NCI-H446 treated with DMSO at 0.1 percent for 48 hours (cell line): ENCODE measurements around the gene CRABP1.
"Not testable (repeated sequence)": the region's sequence is repeated elsewhere in the genome, so short reads cannot be mapped to it uniquely, and the experiment has no call there.

Source experiments
- DNase-seq: peaks from one replicate; lab custom pipeline; 2025; lab: John Stamatoyannopoulos, UW

Gene CRABP1

DNA sequence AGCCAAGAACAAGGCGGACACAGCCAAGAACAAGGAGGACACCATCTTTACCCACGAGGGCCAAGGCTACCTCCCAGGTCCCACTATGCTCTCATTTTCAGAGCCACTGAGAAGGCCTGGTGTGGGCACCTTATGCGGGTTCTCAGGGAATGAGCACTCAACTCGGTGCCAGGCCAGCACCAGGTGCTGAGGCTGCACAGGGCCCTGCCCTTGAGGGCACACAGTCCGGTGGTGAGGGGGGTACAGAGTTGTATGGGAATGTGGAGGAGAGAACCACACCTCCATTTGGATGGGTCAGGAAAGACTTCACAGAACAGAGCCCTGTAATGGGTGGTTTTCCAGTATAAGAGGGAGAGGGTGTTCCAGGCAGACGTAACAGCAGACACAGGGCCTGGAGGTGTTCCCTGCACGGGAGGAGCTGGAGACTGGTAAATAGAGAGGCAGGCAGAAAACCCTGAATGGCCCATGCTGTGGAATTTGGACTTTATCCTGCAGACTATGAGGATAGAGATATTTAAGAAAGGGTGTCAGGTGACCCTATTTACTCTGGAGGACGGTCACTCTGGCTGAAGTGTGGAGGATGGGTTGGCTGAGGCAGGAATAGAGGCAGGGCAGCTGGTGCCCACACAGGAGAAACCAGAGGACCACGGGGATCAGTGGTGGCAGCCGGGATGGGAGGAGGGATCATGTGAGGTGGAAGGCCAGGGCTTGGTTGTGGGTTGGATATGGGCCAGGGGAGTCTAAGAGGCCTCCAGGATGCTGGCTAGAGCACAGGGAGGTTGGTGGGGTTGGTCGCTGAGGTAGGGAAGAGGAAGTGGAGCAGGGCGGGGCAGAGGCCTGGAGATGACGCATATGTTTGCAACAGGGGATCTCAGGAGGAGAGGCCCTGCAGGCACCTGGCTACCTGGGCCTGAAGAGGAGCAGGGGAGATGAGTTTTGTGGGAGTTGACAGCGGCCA lies 34.6 kb downstream of the CRABP1 start:
- no peak for DNase-seq

DNA sequence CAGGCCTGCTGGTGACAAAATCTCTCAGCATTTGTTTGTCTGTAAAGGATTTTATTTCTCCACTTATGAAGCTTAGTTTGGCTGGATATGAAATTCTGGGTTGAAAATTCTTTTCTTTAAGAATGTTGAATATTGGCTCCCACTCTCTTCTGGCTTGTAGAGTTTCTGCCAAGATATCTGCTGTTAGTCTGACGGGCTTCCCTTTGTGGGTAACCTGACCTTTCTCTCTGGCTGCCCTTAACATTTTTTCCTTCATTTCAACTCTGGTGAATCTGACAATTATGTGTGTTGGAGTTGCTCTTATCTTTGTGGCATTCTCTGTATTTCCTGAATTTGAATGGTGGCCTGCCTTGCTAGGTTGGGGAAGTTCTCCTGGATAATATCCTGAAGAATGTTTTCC lies 40.0 kb downstream of the CRABP1 start:
- DNase-seq: not testable (repeated sequence)

DNA sequence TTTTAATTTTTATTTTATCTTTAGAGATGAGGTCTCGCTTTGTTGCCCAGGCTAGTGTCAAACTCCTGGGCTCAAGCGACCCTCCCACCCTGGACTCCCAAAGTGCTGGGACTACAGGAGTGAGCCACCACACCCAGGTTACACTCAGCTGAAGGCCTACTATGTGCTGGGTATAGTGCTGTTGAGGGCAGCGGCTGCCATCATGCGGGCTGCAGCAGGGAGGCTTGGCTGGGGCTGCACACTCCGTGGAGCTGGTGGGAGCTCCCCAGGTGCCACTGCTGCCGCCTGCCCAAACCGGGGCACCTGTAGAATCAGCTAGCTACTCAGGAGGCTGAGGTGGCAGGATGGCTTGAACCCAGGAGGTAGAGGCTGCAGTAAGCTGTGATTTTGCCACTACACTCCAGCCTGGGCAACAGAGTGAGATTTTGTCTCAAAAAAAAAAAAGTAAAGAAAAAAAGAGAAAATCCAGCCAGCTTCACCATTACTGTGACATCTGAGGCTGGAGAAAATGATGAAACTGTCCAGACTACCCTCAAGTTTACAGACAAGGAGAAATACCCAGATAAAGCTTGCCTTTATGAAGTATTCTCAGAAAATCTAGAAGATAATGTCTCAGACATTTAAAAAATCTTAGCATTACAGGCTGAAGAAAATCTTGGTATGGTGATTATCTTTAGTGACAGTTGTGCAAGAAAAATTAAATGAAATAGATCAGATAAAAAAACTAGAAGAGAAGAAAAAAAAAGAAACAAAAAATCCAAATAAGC lies 42.1 kb downstream of the CRABP1 start:
- no peak for DNase-seq

DNA sequence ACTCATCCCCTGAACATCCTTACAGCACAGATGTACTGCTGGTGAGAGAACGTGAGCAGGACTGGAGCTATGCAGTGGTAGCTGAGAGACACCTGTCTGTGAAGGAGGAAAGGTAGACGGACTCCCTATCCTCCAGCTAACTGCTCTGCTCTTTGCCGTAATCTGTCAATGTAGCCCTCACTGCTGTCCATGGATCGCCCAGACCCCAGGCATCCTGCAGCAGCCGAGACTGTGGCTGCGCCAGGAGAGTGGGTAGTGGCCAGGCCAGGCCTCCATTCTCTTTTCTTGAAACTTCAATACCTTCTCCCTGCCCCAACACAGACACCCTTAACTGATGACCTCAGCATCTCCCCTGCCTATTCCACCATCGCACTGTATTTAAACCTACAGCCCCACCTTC lies 44.5 kb downstream of the CRABP1 start:
- DNase-seq: no peak

DNA sequence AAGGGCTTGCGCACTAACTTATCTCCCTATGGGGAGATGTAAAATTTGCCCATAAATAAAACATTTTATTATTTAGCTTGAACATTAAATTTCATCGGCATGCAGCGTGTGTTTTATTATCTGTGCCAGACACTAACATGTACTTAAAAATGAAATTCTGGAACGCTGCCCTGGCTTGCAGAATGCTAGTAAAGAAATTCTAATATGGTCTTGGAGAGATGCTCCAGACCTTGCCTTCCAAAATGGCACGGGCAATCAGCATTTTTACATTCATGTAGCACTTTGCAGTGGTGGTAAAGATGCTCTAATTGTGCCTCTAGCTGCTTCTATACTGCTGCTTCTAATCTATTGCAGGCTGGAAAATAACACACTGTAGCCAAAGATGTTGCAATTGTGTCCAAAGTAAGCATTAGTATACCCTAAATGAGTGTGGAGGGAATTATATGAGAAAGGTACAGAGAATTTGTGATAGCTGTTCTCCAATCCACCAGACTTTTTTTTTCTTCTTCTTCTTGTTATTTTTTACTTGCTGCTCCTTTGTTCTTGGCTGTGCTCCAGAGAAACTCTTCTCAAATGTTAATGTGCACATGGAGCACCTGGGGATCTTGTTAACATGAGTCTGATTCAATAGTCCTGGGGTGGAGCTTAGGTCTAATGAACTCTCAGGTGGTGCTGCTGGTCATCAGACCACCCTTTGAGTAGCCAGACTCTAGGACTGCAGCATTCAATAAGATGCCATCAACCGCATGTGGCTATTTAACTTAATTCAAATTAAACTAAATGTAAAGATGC lies 47.3 kb downstream of the CRABP1 start:
- no peak for DNase-seq

DNA sequence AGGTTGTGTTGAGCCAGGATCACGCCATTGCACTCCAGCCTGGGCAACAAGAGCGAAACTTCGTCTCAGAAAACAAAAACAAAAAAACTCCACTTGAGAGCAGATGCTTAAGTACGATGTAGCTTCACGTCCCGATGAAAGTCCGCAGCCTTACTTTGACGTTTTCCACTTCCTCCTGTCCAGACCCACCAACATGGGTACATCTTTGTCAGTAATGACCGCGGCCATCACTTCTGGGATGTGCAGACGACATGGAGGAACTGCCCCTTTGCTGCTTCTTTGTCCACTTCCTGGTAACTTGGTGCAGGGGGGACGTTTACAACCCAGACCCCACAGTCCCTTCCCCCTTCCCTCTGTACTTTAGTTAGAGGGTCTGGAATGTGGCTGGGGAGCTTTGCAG lies 48.7 kb downstream of the CRABP1 start:
- DNase-seq: no peak

DNA sequence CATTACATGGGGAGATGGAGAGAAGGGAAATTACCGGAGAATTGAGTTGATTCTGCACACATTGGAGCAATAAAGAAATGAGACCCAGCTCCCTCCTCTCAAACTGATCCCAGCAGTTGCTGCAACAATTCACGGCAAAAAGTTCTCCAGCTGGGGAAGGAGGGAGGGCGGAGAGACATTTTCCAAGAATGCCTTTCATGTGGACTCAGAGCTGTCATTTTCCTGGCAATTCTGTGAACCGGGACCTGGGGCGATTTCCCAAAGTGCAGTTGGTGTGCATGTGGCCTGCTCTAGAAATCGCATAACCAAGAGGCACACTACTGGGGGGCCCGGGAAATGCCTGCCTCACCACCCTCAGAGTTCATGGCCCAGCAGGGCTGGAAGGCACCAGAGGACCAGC lies 49.2 kb downstream of the CRABP1 start:
- no peak for DNase-seq

DNA sequence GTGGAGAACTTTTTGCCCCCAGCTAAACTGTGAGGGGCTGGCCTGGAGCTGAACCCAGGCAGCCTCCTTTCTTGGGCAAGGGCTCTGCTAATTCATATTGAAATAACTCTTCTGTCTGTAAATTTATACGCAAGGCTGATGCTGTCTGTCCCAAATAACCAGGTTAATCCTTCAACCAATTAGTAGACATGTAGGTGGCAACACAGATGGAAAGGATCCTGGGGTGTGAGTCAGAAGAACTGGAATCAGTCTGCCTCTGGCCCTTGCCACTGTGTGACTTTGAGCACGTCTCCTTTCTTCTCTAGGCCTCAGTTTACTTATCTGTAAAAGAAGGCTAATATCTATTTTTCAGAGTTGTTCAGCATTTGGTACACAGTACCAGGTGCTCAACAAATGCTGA lies 49.6 kb downstream of the CRABP1 start:
- no peak for DNase-seq

DNA sequence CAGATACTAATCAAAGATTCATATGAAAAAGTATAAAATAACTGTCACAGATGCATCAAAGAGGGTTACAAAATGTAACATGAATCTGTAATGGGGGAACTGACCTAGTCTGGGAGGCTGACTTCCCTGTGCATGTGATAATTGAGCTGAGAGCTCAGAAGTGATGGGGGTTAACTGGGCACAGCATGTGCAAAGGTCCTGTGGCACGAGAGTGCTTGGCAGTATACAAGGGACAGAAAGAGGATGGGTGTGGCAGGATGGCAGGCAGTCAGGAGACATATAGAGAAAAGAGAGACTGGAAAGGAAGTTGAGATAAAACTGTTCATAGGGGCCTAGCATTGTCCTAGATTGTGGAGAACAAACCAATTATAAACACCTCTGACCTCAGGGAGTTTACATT lies 50.1 kb downstream of the CRABP1 start:
- no peak for DNase-seq

DNA sequence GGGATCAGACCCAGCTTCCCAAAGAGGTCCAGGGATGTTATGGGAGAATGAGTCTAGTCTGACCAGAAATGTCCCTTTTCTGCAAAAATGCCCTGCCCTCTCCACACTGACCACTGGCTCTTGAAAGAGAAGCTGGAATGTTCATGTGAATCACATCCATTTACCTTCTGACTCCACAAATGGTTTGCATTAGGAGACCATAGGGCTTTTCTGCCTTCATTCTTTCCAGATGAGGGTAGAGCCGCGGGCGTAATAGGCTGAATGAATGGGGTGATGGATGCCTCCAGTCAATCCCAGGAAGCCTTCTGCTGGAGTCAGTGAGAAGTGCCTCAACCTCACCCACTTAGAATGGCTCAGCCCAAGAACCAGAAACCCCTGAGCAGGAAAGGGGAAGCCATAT lies 50.7 kb downstream of the CRABP1 start:
- DNase-seq: no peak

DNA sequence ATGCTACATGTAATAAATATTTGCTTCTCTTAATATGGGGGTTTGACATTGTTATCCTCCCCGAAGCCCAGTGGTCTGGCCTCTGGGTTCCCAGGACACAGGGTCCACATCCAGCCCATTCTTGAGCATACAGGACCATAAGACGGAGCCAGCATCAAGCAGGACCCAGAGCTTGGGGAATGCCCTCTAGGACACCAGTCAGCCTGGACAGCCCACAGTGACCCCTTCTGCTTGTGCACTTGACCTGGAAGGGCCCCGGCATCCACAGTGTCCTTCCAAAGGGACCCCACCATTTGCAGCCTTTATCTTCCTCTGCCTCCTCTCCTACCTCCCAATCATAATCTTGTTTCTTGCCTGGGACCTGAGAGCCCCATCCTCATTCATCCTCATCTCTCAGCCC lies 51.6 kb downstream of the CRABP1 start:
- no peak for DNase-seq

DNA sequence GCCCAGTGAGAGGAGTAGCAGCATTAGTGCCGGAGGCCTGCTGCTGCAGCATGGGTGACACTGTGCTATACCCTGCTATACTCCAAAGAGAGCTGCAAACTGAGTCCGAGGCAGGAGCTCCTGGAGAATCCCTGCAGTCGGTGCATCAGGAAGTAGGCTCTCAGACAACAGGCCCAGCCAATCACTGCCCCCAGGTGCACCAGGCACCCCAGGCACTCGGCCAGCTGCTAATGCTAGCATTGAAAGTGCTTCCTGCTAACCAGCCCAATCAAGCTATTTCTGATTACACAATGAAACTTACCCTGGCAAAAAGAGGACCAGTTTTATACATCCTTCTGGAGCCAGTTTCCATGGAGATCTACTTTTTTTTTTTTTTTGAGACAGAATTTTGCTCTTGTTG lies 52.3 kb downstream of the CRABP1 start:
- no peak for DNase-seq

DNA sequence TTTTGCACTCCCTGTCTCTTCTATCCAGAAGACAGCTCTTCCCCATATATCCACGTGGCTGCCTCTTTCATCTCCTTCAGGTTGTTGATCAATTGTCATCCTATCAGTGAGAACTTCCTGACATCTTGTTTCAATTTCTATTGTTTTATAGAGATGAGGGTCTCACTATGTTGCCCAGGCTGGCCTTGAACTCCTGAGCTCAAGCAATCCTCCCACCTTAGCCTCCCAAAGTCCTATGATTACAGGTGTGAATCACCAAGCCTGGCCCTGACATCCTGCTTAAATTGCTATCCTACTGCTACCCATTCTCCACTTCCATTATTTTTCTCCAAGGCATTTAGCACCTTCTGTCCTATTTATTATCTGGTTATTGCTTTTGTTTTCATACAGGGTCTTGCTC lies 53.0 kb downstream of the CRABP1 start:
- no peak for DNase-seq

DNA sequence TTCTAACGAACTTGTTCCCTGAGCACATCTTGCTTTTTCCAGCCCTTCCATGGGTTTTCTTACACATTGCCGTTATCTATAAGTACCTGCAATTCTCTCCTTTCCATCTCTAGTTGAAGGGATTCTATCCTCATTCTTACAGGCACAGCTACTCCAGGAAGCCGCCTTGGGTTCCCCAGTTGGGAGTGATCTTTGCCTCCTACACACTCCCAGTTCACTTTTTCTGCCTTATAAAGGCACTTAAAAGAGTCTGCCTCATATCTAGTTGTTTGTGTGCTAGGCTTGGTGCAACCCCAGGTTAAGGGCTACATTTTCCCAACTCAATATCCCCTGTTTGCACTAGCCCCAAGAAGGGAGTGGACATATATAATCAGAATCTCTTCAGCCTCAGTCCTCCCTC lies 53.9 kb downstream of the CRABP1 start:
- DNase-seq: no peak

DNA sequence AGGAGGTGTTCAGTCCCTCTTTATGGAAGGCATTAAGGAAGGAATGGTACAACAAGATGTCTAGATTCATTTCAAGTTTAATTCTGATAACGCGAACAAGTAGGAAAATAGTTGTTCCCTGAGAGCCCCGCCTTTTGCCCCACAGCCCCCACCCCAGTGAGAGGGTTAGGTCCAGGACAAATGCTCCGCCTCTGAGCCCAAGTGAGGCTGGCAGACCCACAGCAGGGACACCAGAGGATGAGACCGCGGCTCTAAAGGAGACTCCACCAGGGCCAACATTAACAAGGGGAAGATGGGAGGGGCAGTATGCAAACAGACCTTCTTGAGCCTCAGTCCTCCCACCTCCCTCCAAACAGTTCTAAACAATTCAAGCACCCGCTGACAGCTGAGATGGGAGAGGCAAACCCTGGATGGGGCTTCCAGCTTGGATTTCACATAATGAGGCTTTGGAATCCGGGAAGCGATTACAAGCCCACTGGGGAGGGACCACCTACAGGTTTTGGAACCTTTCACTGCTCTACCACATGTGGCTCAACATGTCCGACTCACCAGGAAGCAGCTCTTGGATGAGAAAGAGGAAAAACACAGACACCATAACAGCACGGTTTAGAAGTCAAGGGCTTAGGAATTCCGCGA lies 54.9 kb downstream of the CRABP1 start:
- no peak for DNase-seq

DNA sequence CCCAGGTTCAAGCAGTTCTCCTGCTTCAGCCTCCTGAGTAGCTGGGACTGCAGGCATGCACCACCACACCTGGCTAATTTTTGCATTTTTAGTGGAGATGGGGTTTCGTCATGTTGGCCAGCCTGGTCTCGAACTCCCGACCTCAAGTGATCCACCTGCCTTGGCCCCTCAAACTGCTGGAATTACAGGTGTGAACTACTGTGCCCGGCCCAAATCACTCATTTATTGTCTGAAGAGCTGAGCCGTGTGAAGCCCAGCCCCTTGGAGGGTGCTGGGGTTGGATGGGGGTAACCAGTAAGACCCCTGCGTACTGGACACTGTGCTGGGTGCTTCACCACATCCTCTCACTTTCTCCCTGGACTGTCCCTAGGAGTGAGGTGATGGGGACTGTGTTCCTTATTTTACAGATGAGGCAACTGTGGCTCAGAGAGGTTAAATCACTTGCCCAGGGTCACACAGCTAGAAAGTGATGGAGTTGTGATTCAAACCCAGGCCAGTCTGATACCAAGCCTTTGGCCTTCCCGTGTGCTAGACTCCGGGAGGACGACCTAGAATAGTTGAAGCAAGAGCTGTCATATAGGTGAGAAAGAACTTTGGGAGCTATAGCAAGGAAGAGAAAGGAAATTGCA lies 56.1 kb downstream of the CRABP1 start:
- DNase-seq: no peak

DNA sequence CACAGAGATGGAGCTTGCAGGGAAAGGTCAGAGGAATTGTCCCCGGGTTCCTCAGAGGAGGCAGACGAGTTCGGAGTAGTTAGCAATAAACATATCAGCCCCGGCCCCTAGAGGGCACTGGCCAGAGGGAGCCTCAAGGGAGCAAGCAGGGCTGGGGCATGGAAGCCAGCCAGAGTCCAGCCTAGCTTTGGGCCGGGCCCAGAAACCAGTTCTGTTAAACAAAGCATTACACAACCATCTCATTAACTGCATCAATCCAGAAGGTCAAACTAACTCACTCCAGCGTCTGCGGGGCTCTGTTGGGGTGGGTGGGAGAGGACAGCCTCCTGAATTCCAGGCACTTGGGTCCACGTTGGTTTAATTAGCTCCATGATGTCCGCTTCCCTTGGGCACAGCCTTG lies 56.8 kb downstream of the CRABP1 start:
- DNase-seq: no peak

DNA sequence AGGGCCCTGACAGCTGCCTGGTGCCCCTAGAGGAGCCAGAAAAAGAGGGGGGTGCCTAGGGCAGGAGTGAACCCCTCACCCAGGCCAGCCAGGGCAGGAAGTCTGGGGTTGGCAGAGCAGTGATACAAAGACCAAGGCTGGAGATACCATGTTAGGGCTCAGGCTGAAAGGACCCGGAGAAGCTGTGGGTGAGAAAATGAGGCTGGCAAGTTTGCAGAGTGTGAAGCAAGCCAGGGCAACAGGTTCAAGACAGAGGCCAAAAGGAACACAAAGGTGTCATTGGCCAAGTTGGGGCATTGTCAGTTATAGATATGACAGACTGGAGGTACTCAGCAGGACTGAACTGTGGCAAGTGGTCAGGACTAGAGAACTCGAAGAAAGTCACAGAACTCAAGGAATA lies 57.2 kb downstream of the CRABP1 start:
- no peak for DNase-seq
